Measurements from ENCODE around the gene PLAAT3. TPM values are rescaled to one million over a fixed set of nuclear protein-coding genes. Genes with fewer than 3 reads are reported as not detected.
"Not testable (repeated sequence)": the region's sequence is repeated elsewhere in the genome, so short reads cannot be mapped to it uniquely, and the experiment has no call there.

PLAAT3 gene
- total RNA-seq, 1 donor from 2014 or later, result 65.4 TPM

DNA sequence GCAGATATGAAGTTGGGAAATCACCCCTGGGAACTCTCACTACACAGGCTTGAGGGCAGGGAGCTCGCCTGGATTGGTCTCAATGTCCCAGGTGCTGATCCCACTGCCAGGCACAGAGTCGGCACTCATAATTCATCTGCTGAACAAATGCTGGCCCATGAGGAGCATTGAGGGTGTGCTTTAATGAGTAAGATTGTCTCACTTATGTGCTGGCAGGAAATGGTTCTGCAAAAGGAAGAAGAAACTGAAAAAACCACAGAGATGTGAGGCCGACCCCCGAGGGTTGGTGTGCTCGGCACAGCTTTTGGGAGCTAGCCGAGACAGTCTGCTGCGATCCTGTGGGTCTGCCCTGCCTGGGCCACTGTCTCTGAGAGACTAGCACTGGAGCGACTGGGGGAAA lies 60.5 kb downstream of the PLAAT3 start:
- peak overlapping the region; percentile 94 for H3K27ac Mint-ChIP-seq
- TF ChIP-seq, protein P1, sequence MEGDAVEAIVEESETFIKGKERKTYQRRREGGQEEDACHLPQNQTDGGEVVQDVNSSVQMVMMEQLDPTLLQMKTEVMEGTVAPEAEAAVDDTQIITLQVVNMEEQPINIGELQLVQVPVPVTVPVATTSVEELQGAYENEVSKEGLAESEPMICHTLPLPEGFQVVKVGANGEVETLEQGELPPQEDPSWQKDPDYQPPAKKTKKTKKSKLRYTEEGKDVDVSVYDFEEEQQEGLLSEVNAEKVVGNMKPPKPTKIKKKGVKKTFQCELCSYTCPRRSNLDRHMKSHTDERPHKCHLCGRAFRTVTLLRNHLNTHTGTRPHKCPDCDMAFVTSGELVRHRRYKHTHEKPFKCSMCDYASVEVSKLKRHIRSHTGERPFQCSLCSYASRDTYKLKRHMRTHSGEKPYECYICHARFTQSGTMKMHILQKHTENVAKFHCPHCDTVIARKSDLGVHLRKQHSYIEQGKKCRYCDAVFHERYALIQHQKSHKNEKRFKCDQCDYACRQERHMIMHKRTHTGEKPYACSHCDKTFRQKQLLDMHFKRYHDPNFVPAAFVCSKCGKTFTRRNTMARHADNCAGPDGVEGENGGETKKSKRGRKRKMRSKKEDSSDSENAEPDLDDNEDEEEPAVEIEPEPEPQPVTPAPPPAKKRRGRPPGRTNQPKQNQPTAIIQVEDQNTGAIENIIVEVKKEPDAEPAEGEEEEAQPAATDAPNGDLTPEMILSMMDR (conservative IDR thresholded peaks at IDR 0.05), result no peak
- peaks cover 4% of the 10 kb centered on the region for H3K36me3 Mint-ChIP-seq
- H3K27me3 Mint-ChIP-seq, result no peaks in the 10 kb centered on the region
- H3K9me3 Mint-ChIP-seq, result peaks cover 4% of the 10 kb centered on the region
- no peak overlapping the region for H3K4me3 Mint-ChIP-seq
- peaks cover 31% of the 10 kb centered on the region for H3K4me1 Mint-ChIP-seq (ENCODE audit: unreplicated experiment)
- DNase-seq (ENCODE audit: extremely low spot score, unreplicated experiment), result peak; percentile 29

DNA sequence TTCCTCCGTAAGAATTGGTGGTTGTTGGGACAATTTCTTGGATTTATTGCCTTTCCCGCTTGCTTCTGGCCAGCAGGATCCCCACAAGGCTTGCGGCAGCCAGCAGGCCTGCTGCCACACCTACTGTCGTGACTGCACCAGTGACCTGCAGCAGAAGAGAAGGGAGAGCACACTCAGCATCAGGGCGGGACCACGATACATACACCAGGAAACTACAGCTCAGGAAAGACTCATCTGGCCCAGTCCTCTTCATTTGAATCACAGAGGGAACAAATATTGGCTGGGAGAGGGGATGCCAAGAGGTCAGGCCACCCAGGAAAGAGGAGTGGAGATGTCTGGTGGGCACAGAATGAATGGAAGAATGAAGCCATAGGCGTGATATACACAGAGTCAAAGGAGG lies 61.3 kb downstream of the PLAAT3 start:
- peaks cover 4% of the 10 kb centered on the region for H3K9me3 Mint-ChIP-seq
- peaks cover 31% of the 10 kb centered on the region for H3K4me1 Mint-ChIP-seq (ENCODE audit: unreplicated experiment)
- H3K27ac Mint-ChIP-seq, result peak overlapping the region; percentile 94
- peak; percentile 49 for DNase-seq (ENCODE audit: extremely low spot score, unreplicated experiment)
- TF ChIP-seq, protein P1 (conservative IDR thresholded peaks at IDR 0.05), result no peak
- H3K4me3 Mint-ChIP-seq, result no peak overlapping the region
- H3K36me3 Mint-ChIP-seq, result peaks cover 4% of the 10 kb centered on the region
- no peaks in the 10 kb centered on the region for H3K27me3 Mint-ChIP-seq

DNA sequence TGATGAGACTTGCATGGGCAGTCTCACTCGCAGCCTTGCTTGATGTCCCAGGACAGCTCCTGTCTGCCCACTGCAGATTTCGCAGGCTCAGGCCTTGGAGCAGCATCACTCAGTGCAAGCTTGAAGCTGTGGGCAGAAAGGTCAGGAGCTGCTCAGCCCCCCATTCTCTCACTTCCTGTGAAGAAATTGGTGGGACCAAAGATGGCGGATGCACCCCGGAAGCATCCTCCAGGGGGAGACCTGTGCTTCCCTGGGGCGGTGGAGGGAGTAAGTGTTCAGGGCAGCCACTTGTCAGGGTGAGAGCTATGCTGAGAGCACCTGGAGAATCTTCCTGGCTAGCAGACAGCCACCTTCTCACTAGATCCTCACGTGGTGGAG lies 62.4 kb downstream of the PLAAT3 start:
- H3K4me1 Mint-ChIP-seq (ENCODE audit: unreplicated experiment), result peaks cover 31% of the 10 kb centered on the region
- H3K4me3 Mint-ChIP-seq, result no peak overlapping the region
- H3K36me3 Mint-ChIP-seq, result peaks cover 4% of the 10 kb centered on the region
- DNase-seq (ENCODE audit: extremely low spot score, unreplicated experiment), result peak; percentile 63
- H3K27me3 Mint-ChIP-seq, result no peaks in the 10 kb centered on the region
- H3K9me3 Mint-ChIP-seq, result peaks cover 4% of the 10 kb centered on the region
- H3K27ac Mint-ChIP-seq, result no peak overlapping the region
- TF ChIP-seq, protein P1 (conservative IDR thresholded peaks at IDR 0.05), result no peak

DNA sequence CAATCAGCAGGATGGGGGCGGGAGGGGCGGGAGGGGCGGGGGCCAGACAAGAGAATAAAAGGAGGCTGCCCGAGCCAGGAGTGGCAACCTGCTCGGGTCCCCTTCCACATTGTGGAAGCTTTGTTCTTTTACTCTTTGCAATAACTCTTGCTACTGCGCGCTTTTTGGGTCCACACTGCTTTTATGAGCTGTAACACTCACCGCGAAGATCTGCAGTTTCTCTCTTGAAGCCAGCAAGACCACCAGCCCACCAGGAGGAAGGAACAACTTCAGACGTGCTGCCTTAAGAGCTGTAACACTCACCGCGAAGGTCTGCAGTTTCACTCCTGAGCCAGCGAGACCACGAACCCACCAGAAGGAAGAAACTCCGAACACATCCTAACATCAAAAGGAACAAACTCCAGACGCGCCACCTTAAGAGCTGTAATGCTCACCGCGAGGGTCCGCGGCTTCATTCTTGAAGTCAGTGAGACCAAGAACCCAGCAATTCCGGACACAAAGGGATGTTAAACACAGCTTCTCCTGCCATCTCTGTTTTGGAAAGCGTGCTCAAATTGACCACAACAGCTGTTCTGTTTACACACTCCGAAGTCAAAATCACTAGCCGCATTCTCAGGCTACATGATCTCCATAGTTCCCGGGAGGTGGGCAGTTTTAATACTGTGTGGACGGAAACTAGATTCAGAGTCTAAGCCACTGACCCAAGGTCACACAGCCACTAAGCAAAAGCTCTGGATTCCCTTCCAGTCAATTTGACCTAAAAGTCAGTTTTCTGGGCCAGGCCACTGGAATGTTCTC lies 62.9 kb downstream of the PLAAT3 start:
- Mint-ChIP-seq H3K27ac (peak overlapping the region; percentile 4), H3K9me3 (peaks cover 4% of the 10 kb centered on the region)
- peak; percentile 32 for DNase-seq (ENCODE audit: extremely low spot score, unreplicated experiment)

DNA sequence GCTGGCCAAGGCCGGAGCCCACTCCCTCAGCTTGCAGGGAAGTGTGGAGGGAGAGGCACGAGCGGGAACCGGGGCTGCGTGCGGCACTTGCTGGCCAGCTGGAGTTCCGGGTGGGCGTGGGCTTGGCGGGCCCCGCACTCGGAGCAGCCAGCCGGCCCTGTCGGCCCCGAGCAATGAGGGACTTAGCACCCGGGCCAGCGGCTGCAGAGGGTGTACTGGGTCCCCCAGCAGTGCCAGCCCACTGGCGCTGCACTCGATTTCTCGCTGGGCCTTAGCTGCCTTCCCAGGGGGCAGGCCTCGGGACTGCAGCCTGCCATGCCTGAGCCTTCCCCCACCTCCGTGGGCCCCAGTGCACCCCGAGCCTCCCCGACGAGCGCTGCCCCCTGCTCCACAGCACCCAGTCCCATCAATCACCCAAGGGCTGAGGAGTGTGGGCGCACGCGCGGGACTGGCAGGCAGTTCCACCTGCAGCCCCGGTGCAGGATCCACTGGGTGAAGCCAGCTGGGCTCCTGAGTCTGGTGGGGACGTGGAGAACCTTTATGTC lies 64.0 kb downstream of the PLAAT3 start:
- not testable (repeated sequence) for H3K36me3 Mint-ChIP-seq, H3K27ac Mint-ChIP-seq, H3K9me3 Mint-ChIP-seq, H3K4me3 Mint-ChIP-seq, H3K27me3 Mint-ChIP-seq
- DNase-seq (ENCODE audit: extremely low spot score, unreplicated experiment), result peak; percentile 45
- peaks cover 26% of the 10 kb centered on the region for H3K4me1 Mint-ChIP-seq (ENCODE audit: unreplicated experiment)

More for the DNA sequence above, 62.9 kb downstream of the PLAAT3 start:
- TF ChIP-seq, protein P1 (conservative IDR thresholded peaks at IDR 0.05), result no peak
- Mint-ChIP-seq H3K36me3 (peaks cover 4% of the 10 kb centered on the region), H3K4me1 (ENCODE audit: unreplicated experiment) (peaks cover 26% of the 10 kb centered on the region), H3K27me3 (no peaks in the 10 kb centered on the region), H3K4me3 (no peak overlapping the region)

DNA sequence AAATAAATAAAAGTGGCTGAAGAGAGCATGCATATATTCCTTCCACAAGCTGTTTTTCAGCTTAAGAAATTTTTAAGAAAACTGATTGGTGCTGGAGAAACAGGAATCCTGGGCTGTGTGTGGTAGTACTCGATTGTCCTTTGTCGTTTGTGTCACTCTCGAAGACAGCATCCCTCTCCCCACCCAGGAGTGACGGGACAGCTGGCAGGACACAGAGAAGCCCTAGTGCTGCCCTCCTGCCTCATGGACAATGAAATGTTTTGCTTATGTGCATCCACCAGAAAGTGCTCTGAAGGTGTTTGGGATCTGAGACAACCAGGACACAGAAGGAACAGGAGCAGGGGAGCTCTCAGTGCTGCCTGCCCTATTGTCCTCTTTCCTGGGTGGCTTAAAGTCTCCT lies 64.8 kb downstream of the PLAAT3 start:
- no peak overlapping the region for H3K4me3 Mint-ChIP-seq
- peaks cover 4% of the 10 kb centered on the region for H3K36me3 Mint-ChIP-seq
- H3K27ac Mint-ChIP-seq, result peak overlapping the region; percentile 10

More for the DNA sequence above, 64.8 kb downstream of the PLAAT3 start:
- H3K4me1 Mint-ChIP-seq (ENCODE audit: unreplicated experiment), result peaks cover 20% of the 10 kb centered on the region
- no peaks in the 10 kb centered on the region for H3K27me3 Mint-ChIP-seq
- TF ChIP-seq, protein P1 (conservative IDR thresholded peaks at IDR 0.05), result no peak
- peaks cover 4% of the 10 kb centered on the region for H3K9me3 Mint-ChIP-seq
- peak; percentile 55 for DNase-seq (ENCODE audit: extremely low spot score, unreplicated experiment)
